Loucy (cell line): ENCODE results near the gene PIGC.

Experiments used
- H2AFZ ChIP-seq: fragments of 200-600 bp; sonication (generic); 2 replicates; pipeline ENCODE4 v1.6.0; 2016; ENCODE audit warnings: antibody characterized with exemption, mild to moderate bottlenecking, low read length, moderate library complexity
- H3F3A ChIP-seq: fragments of 200-600 bp; 2 replicates; pipeline ENCODE4 v1.6.0; 2016; ENCODE audit warnings: antibody characterized with exemption, low read depth, mild to moderate bottlenecking
- H3K27me3 ChIP-seq: fragments of 200-600 bp; sonication (generic); 2 replicates; pipeline ENCODE4 v1.6.1; 2014; ENCODE audit warnings: low read length, mild to moderate bottlenecking; ENCODE audit not compliant: insufficient read depth, poor library complexity, severe bottlenecking
- H3K36me3 ChIP-seq: fragments of 200-600 bp; sonication (generic); 2 replicates; pipeline ENCODE4 v1.6.1; 2016; ENCODE audit warnings: low read length; ENCODE audit not compliant: insufficient read depth
- H3K4me1 ChIP-seq: fragments of 200-600 bp; sonication (generic); 2 replicates; pipeline ENCODE4 v1.5.1; 2014; ENCODE audit warnings: low read length, mild to moderate bottlenecking; ENCODE audit not compliant: insufficient read depth, poor library complexity, severe bottlenecking
- H3K4me2 ChIP-seq: fragments of 200-600 bp; sonication (generic); 2 replicates; pipeline ENCODE4 v1.6.0; 2014; ENCODE audit warnings: antibody characterized with exemption, low read length, low read depth, mild to moderate bottlenecking; ENCODE audit not compliant: poor library complexity, severe bottlenecking
- H3K4me3 ChIP-seq: fragments of 200-600 bp; sonication (generic); 2 replicates; pipeline ENCODE4 v1.5.1; 2014; ENCODE audit warnings: low read length, mild to moderate bottlenecking, mixed read lengths; ENCODE audit not compliant: poor library complexity, severe bottlenecking
- H3K79me2 ChIP-seq: fragments of 200-600 bp; sonication (generic); 2 replicates; pipeline ENCODE4 v1.6.1; 2014; ENCODE audit warnings: low read length; ENCODE audit not compliant: insufficient read depth
- H3K9ac ChIP-seq: fragments of 200-600 bp; sonication (generic); 2 replicates; pipeline ENCODE4 v1.6.0; 2014; ENCODE audit warnings: mild to moderate bottlenecking, low read depth, low read length, moderate library complexity; ENCODE audit not compliant: poor library complexity, severe bottlenecking
- H3K9me2 ChIP-seq: fragments of 200-600 bp; sonication (generic); replicated peaks from 2 replicates; pipeline ENCODE4 v1.6.1; 2016; ENCODE audit warnings: low read depth, low read length, mixed read lengths
- H3K9me3 ChIP-seq: fragments of 200-600 bp; sonication (generic); 2 replicates; pipeline ENCODE4 v1.6.1; 2014; ENCODE audit warnings: mild to moderate bottlenecking, antibody characterized with exemption, low read length, low read depth; ENCODE audit not compliant: insufficient read depth
- H4K20me1 ChIP-seq: fragments of 200-600 bp; sonication (generic); 2 replicates; pipeline ENCODE4 v1.6.0; 2014; ENCODE audit warnings: antibody characterized with exemption, low read length, mild to moderate bottlenecking; ENCODE audit not compliant: insufficient read depth, poor library complexity, severe bottlenecking
- EZH2phosphoT487 ChIP-seq: fragments of 200-600 bp; IDR thresholded peaks from 2 replicates; pipeline ENCODE4 v1.6.1; 2018; ENCODE audit warnings: antibody characterized with exemption, mild to moderate bottlenecking, moderate library complexity, borderline replicate concordance
- TF ChIP-seq, protein P1 (sequence below): fragments of 200-600 bp; sonication (generic); conservative IDR thresholded peaks from 2 replicates; pipeline ENCODE4 v1.5.1; 2014; ENCODE audit warnings: mild to moderate bottlenecking, antibody characterized with exemption, low read length

The PIGC gene

DNA sequence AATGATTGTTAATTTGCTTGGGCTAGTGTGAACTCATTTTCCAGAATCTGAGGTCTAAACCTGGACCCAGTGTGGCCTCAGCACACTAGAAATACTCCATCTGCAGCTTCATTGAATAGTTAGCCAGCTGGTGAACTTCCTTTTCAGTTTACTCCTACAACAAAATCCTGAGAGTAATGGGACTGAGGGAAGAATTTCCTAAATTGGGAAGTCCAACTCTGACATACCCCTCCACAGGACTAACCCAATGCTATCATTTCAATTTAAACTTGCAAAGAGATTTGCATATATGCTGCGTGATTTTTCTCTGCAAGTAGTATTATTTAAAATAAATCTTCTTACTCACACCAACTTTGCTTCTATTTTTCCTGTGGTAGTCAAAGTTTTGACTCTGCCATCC lies 27.8 kb upstream of the PIGC start:
- H3K4me2 ChIP-seq: no peak overlapping the region
- no peaks in the 10 kb centered on the region for H4K20me1 ChIP-seq
- H3F3A ChIP-seq: no peaks in the 10 kb centered on the region
- no peaks in the 10 kb centered on the region for H3K36me3 ChIP-seq
- no peak overlapping the region for H2AFZ ChIP-seq
- no peaks in the 10 kb centered on the region for H3K79me2 ChIP-seq
- no peak overlapping the region for H3K4me3 ChIP-seq
- TF ChIP-seq EZH2phosphoT487: no peak
- TF ChIP-seq, protein P1, sequence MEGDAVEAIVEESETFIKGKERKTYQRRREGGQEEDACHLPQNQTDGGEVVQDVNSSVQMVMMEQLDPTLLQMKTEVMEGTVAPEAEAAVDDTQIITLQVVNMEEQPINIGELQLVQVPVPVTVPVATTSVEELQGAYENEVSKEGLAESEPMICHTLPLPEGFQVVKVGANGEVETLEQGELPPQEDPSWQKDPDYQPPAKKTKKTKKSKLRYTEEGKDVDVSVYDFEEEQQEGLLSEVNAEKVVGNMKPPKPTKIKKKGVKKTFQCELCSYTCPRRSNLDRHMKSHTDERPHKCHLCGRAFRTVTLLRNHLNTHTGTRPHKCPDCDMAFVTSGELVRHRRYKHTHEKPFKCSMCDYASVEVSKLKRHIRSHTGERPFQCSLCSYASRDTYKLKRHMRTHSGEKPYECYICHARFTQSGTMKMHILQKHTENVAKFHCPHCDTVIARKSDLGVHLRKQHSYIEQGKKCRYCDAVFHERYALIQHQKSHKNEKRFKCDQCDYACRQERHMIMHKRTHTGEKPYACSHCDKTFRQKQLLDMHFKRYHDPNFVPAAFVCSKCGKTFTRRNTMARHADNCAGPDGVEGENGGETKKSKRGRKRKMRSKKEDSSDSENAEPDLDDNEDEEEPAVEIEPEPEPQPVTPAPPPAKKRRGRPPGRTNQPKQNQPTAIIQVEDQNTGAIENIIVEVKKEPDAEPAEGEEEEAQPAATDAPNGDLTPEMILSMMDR: no peak
- no peaks in the 10 kb centered on the region for H3K9me3 ChIP-seq
- H3K9ac ChIP-seq: no peak overlapping the region
- peaks cover 13% of the 10 kb centered on the region for H3K4me1 ChIP-seq
- H3K27me3 ChIP-seq: no peaks in the 10 kb centered on the region
- no peaks in the 10 kb centered on the region for H3K9me2 ChIP-seq

- Histone ChIP-seq H3K4me1 (peaks cover 13% of the 10 kb centered on the region), H4K20me1 (no peaks in the 10 kb centered on the region), H2AFZ (no peak overlapping the region), H3K27me3 (no peaks in the 10 kb centered on the region), H3K79me2 (no peaks in the 10 kb centered on the region), H3K4me3 (no peak overlapping the region), H3K4me2 (no peak overlapping the region), H3K9ac (no peak overlapping the region), H3F3A (no peaks in the 10 kb centered on the region), H3K9me3 (no peaks in the 10 kb centered on the region), H3K36me3 (no peaks in the 10 kb centered on the region), H3K9me2 (no peaks in the 10 kb centered on the region)
- no peak for TF ChIP-seq EZH2phosphoT487
- TF ChIP-seq, protein P1: no peak
Observed at GRCh38 chr1:172470149-172470548, 26.3 kb upstream of the PIGC start.

DNA sequence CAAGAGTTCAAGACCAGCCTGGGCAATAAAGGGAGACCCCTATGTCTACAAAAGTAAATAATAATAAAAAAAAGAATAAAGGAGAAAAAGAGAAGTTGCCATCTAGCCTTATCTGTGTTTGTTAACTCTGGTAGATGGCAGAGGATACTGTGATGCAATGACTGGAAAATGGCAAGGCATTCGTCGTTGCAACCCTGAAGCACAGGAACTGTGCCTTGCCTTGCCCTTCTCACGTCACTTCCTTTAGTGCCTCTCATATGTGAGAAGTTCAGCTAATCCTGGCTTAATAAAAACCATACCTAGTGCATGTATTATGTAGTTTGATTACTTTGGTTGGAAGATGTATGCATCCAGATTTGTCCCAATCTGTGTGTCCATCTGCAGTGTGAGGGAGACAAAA lies 25.8 kb upstream of the PIGC start:
- TF ChIP-seq EZH2phosphoT487: no peak
- TF ChIP-seq, protein P1: no peak
- no peaks in the 10 kb centered on the region for H3K36me3 ChIP-seq
- no peaks in the 10 kb centered on the region for H3K27me3 ChIP-seq

More for the DNA sequence above, 25.8 kb upstream of the PIGC start:
- H3K79me2 ChIP-seq: no peaks in the 10 kb centered on the region
- no peaks in the 10 kb centered on the region for H3K9me3 ChIP-seq
- no peaks in the 10 kb centered on the region for H3K9me2 ChIP-seq
- peaks cover 13% of the 10 kb centered on the region for H3K4me1 ChIP-seq
- no peak overlapping the region for H3K4me2 ChIP-seq
- H3K9ac ChIP-seq: no peak overlapping the region
- no peaks in the 10 kb centered on the region for H4K20me1 ChIP-seq
- H3F3A ChIP-seq: no peaks in the 10 kb centered on the region
- no peak overlapping the region for H2AFZ ChIP-seq
- no peak overlapping the region for H3K4me3 ChIP-seq
